ENCODE results near the gene SEC16A. TPM values are rescaled to one million over a fixed set of nuclear protein-coding genes. Genes with fewer than 3 reads are reported as not detected.

Gene SEC16A
- total and polyA plus RNA-seq, 2 experiments from 2014 or later = 42.0 to 42.7 TPM

DNA sequence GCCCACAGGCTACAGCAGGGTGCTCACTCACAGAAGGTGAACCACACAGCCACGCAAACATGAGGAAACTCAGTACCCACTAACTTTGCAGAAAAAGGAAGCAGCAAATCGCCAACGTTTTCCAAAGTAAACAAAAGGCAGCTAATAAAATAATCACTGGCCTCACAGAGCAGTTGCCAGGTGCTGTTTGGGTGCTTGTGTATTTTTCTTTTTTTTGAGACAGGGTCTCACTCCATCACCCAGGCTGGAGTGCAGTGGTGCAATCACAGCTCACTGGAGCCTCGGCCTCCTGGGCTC, 86.7 kb downstream of the SEC16A start:
- DNase-seq (ENCODE audit: low spot score) = no peak
- no peak overlapping the region for H3K4me2 ChIP-seq
- TF ChIP-seq EZH2phosphoT487 (IDR thresholded peaks at IDR 0.05; ENCODE audit: low read depth, severe bottlenecking, unreplicated experiment) = no peak
- H3K9me3 ChIP-seq (ENCODE audit: low read depth) = no peaks in the 10 kb centered on the region
- H3K9me2 ChIP-seq (replicated peaks; ENCODE audit: insufficient read depth) = no peaks in the 10 kb centered on the region
- H4K20me1 ChIP-seq (ENCODE audit: insufficient read depth, poor library complexity, severe bottlenecking) = no peaks in the 10 kb centered on the region
- no peak overlapping the region for H3K4me3 ChIP-seq
- H3K27me3 ChIP-seq = no peaks in the 10 kb centered on the region
- H3K27ac ChIP-seq = no peak overlapping the region
- H3K79me2 ChIP-seq = peaks cover 27% of the 10 kb centered on the region
- H2AFZ ChIP-seq = no peak overlapping the region
- H3K4me1 ChIP-seq (ENCODE audit: insufficient read depth) = peaks cover 11% of the 10 kb centered on the region
- no peaks in the 10 kb centered on the region for H3K36me3 ChIP-seq (replicated peaks; ENCODE audit: insufficient read depth, low read depth)
- WGBS (ENCODE audit: low lambda C conversion rate, missing lambda C conversion rate) = 88% methylated on average over 4 of the region's 4 CpGs

DNA sequence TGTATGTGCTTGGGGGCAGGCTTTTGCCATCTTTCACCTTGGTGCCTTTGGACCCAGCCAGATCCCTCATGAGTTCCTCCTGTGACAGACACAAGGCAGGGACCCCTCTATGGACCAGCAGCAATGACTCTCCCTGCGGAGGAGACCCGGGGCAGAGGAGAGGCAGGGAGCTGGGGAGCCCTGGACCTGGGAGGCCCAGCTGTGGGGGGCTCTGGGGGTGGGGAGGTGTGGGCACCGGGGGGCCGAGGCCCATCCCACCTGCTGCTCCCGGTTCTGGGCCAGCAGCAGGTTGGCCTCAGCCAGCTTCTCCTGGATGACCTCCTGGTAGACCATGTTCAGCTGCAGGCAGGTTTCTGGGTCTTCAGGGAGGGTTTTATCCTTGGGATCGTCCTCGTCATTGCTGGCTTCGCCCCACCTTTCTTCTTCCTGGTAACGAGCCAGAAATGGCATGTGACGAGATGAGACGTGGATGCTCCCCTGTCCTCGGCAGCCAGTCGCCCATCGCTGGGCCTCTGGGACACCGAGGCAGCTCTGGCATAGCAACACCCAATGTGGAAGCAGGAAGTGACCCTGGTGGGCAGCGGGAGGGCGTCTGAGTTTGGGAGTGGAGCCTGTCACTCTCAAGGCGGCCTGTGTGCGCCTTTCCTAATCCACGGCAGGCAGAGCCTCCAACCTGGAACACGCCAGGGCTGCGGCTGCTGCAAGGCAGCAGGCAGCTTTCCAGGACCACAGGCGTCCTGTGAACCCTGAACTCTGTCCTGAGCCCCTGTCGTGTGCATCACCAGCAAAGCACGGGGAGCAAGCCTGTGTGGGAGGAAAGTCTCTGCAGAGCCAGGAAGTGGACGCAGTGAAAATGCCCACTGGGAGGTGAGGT, 87.3 kb downstream of the SEC16A start:
- Histone ChIP-seq H3K27me3 (no peaks in the 10 kb centered on the region), H3K27ac (no peak overlapping the region), H3K9me3 (ENCODE audit: low read depth) (no peaks in the 10 kb centered on the region), H4K20me1 (ENCODE audit: insufficient read depth, poor library complexity, severe bottlenecking) (no peaks in the 10 kb centered on the region), H3K79me2 (peaks cover 27% of the 10 kb centered on the region), H3K4me2 (no peak overlapping the region), H2AFZ (no peak overlapping the region), H3K9me2 (replicated peaks; ENCODE audit: insufficient read depth) (no peaks in the 10 kb centered on the region), H3K36me3 (replicated peaks; ENCODE audit: insufficient read depth, low read depth) (no peaks in the 10 kb centered on the region), H3K4me1 (ENCODE audit: insufficient read depth) (peaks cover 11% of the 10 kb centered on the region), H3K4me3 (no peak overlapping the region)
- WGBS (ENCODE audit: low lambda C conversion rate, missing lambda C conversion rate) = 95% methylated on average over 23 of the region's 26 CpGs
- DNase-seq (ENCODE audit: low spot score) = no peak
- no peak for TF ChIP-seq EZH2 (IDR thresholded peaks at IDR 0.05; ENCODE audit: borderline replicate concordance)
- TF ChIP-seq EZH2phosphoT487 (IDR thresholded peaks at IDR 0.05; ENCODE audit: low read depth, severe bottlenecking, unreplicated experiment) = no peak
- TF ChIP-seq, protein P1, sequence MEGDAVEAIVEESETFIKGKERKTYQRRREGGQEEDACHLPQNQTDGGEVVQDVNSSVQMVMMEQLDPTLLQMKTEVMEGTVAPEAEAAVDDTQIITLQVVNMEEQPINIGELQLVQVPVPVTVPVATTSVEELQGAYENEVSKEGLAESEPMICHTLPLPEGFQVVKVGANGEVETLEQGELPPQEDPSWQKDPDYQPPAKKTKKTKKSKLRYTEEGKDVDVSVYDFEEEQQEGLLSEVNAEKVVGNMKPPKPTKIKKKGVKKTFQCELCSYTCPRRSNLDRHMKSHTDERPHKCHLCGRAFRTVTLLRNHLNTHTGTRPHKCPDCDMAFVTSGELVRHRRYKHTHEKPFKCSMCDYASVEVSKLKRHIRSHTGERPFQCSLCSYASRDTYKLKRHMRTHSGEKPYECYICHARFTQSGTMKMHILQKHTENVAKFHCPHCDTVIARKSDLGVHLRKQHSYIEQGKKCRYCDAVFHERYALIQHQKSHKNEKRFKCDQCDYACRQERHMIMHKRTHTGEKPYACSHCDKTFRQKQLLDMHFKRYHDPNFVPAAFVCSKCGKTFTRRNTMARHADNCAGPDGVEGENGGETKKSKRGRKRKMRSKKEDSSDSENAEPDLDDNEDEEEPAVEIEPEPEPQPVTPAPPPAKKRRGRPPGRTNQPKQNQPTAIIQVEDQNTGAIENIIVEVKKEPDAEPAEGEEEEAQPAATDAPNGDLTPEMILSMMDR (IDR thresholded peaks at IDR 0.05; ENCODE audit: poor library complexity) = no peak

DNA sequence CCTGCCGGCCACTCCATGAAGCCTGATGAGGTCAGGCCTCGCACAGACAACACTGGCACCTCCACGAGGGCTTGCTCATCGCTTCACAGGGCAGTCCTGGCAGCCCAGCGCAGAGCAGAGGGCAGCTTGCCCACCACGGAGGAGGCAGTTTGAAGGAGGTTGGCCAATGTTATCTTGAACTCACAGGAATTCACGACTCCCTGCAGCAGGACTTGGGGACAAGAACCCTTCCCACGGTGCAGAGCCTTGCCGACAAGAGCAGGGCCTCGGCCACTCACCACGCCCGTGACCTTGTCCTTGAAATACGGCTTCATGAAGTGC, 87.9 kb downstream of the SEC16A start:
- DNase-seq (ENCODE audit: low spot score) = no peak
- 94% methylated on average over 13 of the region's 13 CpGs for WGBS (ENCODE audit: low lambda C conversion rate, missing lambda C conversion rate)
- Histone ChIP-seq H4K20me1 (ENCODE audit: insufficient read depth, poor library complexity, severe bottlenecking) (no peaks in the 10 kb centered on the region), H3K4me3 (no peak overlapping the region), H3K36me3 (replicated peaks; ENCODE audit: insufficient read depth, low read depth) (no peaks in the 10 kb centered on the region), H3K27ac (no peak overlapping the region), H3K27me3 (no peaks in the 10 kb centered on the region), H3K4me2 (no peak overlapping the region), H3K9me3 (ENCODE audit: low read depth) (no peaks in the 10 kb centered on the region), H3K79me2 (peaks cover 27% of the 10 kb centered on the region), H2AFZ (no peak overlapping the region), H3K9me2 (replicated peaks; ENCODE audit: insufficient read depth) (no peaks in the 10 kb centered on the region), H3K4me1 (ENCODE audit: insufficient read depth) (peaks cover 7% of the 10 kb centered on the region)
- TF ChIP-seq EZH2 (IDR thresholded peaks at IDR 0.05; ENCODE audit: borderline replicate concordance) = no peak
- TF ChIP-seq, protein P1 (IDR thresholded peaks at IDR 0.05; ENCODE audit: poor library complexity) = no peak
- TF ChIP-seq EZH2phosphoT487 (IDR thresholded peaks at IDR 0.05; ENCODE audit: low read depth, severe bottlenecking, unreplicated experiment) = no peak

DNA sequence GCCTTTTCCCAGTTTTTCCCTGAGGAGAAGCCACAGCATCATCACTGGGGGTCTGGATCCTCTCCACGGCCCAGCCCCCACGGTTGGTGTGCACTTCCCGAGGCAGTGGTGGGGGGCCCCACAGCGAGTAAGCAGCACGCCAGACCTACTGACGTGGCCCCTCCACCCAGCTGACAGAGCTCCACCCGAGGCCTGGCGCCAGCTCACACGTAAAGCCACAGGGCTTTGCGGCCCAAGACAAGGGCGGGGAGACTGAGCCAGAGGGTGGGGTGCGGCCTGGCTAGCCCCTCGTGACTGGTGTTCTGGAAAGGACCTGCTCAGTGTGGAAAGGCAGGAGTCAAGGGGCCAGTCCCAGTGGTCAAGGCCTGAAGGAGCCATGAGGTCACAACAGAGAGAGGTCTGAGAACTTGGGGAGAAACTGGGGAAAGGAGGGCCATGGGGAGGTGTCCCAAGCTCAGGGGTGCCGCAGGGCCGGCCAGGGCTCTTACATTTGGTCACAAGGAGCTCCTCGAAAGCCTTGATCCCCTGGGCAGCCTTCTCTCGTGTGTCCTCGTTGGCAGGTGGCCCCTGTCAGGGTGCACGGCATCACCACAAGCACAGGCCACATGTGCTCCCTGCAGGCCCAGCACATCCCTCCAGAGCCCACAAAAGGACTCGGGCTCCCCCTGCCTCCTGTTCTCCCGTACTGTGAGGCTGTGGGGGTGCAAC, 88.4 kb downstream of the SEC16A start:
- Histone ChIP-seq H3K27ac (no peak overlapping the region), H3K4me2 (no peak overlapping the region), H2AFZ (no peak overlapping the region), H3K79me2 (peaks cover 22% of the 10 kb centered on the region), H3K36me3 (replicated peaks; ENCODE audit: insufficient read depth, low read depth) (no peaks in the 10 kb centered on the region), H3K9me3 (ENCODE audit: low read depth) (no peaks in the 10 kb centered on the region), H3K9me2 (replicated peaks; ENCODE audit: insufficient read depth) (no peaks in the 10 kb centered on the region), H3K4me1 (ENCODE audit: insufficient read depth) (peaks cover 7% of the 10 kb centered on the region), H4K20me1 (ENCODE audit: insufficient read depth, poor library complexity, severe bottlenecking) (no peaks in the 10 kb centered on the region), H3K27me3 (no peaks in the 10 kb centered on the region), H3K4me3 (no peak overlapping the region)
- 93% methylated on average over 21 of the region's 21 CpGs for WGBS (ENCODE audit: low lambda C conversion rate, missing lambda C conversion rate)
- no peak for TF ChIP-seq EZH2 (IDR thresholded peaks at IDR 0.05; ENCODE audit: borderline replicate concordance)
- DNase-seq (ENCODE audit: low spot score) = no peak
